AG04449 (cell line): Measurements from ENCODE around the gene GHRH.

Source experiments
- CTCF ChIA-PET: fragments of 350-600 bp; formaldehyde crosslinking; extraction: SDS; loops from one replicate; lab custom pipeline; 2021; ENCODE audit warnings: antibody characterized with exemption; lab: Yijun Ruan, JAX
- POLR2A ChIA-PET: fragments of 400-600, 350-600 bp; formaldehyde crosslinking; extraction: SDS; loops from one replicate; lab custom pipeline; 2020; ENCODE audit warnings: antibody characterized with exemption, inconsistent platforms; lab: Yijun Ruan, JAX
- DNase-seq: peaks from one replicate; pipeline ENCODE4 v3.0.0-alpha.2; 2010; ENCODE audit warnings: low read depth, low spot score
- H3K4me3 ChIP-seq: 2 replicates; pipeline ENCODE4 v1.5.1; 2011; ENCODE audit warnings: low read depth, mild to moderate bottlenecking, control low read depth, low read length
- CTCF ChIP-seq: IDR thresholded peaks from one replicate; pipeline ENCODE4 v1.5.1; 2011; ENCODE audit warnings: mild to moderate bottlenecking, moderate library complexity, low read length, control low read depth, inconsistent platforms; ENCODE audit not compliant: insufficient read depth; ENCODE audit errors: missing control alignments

Gene GHRH

GRCh38 chr20:37231947-37232630 is 29.5 kb downstream of the GHRH start:
- CTCF ChIA-PET = interaction anchor here (1.1 kb wide), 1 partner anchor 30 kb away, joined by 3 read pairs; no protein-coding TSS in a partner anchor
- POLR2A ChIA-PET = no interaction called here

GRCh38 chr20:37230200-37230599 is 31.4 kb downstream of the GHRH start:
- POLR2A ChIA-PET = no interaction called here

More at GRCh38 chr20:37231947-37232630, 29.5 kb downstream of the GHRH start:
- TF ChIP-seq CTCF = no peak
- no peak for DNase-seq
- no peak overlapping the region for H3K4me3 ChIP-seq

GRCh38 chr20:37229357-37229756 is 32.3 kb downstream of the GHRH start:
- CTCF ChIA-PET = interaction anchor here (0.6 to 1.4 kb wide), 4 partner anchors 21 to 304 kb away, joined by 3 to 5 read pairs (median 3); no protein-coding TSS in a partner anchor

More at GRCh38 chr20:37230200-37230599, 31.4 kb downstream of the GHRH start:
- TF ChIP-seq CTCF = no peak
- H3K4me3 ChIP-seq = no peak overlapping the region
- DNase-seq = no peak
- CTCF ChIA-PET = interaction anchor here (1.2 to 1.4 kb wide), 2 partner anchors 29 to 303 kb away, joined by 3 read pairs; no protein-coding TSS in a partner anchor

GRCh38 chr20:37228656-37229055 is 33.0 kb downstream of the GHRH start:
- H3K4me3 ChIP-seq = no peak overlapping the region
- no peak for TF ChIP-seq CTCF
- CTCF ChIA-PET = interaction anchor here (1.0 to 1.4 kb wide), 4 partner anchors 26 to 41 kb away, joined by 3 to 5 read pairs (median 3); no protein-coding TSS in a partner anchor
- no peak for DNase-seq
- POLR2A ChIA-PET = interaction anchor here (0.7 kb wide), 1 partner anchor 447 kb away, joined by 3 read pairs; no protein-coding TSS in a partner anchor

More at GRCh38 chr20:37229357-37229756, 32.3 kb downstream of the GHRH start:
- no peak for DNase-seq
- POLR2A ChIA-PET = interaction anchor here (0.7 kb wide), 1 partner anchor 446 kb away, joined by 3 read pairs; no protein-coding TSS in a partner anchor
- no peak overlapping the region for H3K4me3 ChIP-seq
- no peak for TF ChIP-seq CTCF

GRCh38 chr20:37228082-37228481 is 33.5 kb downstream of the GHRH start:
- no peak overlapping the region for H3K4me3 ChIP-seq
- CTCF ChIA-PET = interaction anchor here (0.8 to 1.1 kb wide), 3 partner anchors 33 to 42 kb away, joined by 3 to 4 read pairs (median 3); no protein-coding TSS in a partner anchor
- POLR2A ChIA-PET = no interaction called here
- no peak for TF ChIP-seq CTCF
- DNase-seq = no peak

GRCh38 chr20:37226889-37227288 is 34.7 kb downstream of the GHRH start:
- no peak for TF ChIP-seq CTCF
- no peak for DNase-seq
- POLR2A ChIA-PET = no interaction called here
- H3K4me3 ChIP-seq = no peak overlapping the region
- CTCF ChIA-PET = interaction anchor here (0.7 to 1.0 kb wide), 2 partner anchors 24 to 31 kb away, joined by 3 read pairs; no protein-coding TSS in a partner anchor
